ENCODE results near the gene ACTR5. TPM values are rescaled to one million over a fixed set of nuclear protein-coding genes. Genes with fewer than 3 reads are reported as not detected.
A peak's percentile ranks its signal among the peaks of the same experiment; 100 is the strongest.

Gene ACTR5
- total RNA-seq, 2 experiments from 2014 or later = 7.8 to 8.1 TPM

- no peaks in the 10 kb centered on the region for H3K9me3 Mint-ChIP-seq
- H3K36me3 Mint-ChIP-seq (ENCODE audit: low read depth) = peaks cover 4% of the 10 kb centered on the region
- H3K4me1 Mint-ChIP-seq = peaks cover 37% of the 10 kb centered on the region
- DNase-seq = no peak
- H3K27me3 Mint-ChIP-seq = peaks cover 90% of the 10 kb centered on the region
- no peak overlapping the region for H3K4me3 Mint-ChIP-seq
- ChIA-PET POLR2A (no interaction called here), CTCF (interaction anchor here (1.2 to 1.5 kb wide), 3 partner anchors 9 to 161 kb away, joined by 3 to 5 read pairs (median 4); no protein-coding TSS in a partner anchor)
- H3K27ac Mint-ChIP-seq = no peak overlapping the region
Measured at GRCh38 chr20:38731738-38732113, 16.5 kb upstream of the ACTR5 start.

DNA sequence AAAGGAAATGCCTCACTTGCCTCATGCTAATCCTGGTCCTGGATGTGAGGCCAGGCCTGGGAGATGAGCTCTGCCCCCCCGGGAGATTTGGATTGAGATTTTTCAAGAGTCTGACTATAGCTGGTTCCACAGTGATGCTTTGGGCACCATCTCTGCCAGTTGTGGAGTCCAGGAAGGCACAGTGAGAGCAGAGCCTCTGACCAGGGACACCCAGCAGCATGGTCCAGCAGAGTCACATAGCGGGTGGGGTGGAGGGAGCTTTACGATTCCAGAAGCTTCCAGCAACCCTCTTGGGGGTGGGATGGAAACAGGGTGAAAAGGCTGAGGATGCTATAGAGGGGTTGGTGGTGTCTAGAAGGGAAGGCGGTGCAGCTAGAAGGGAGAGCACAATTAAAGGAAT is 15.3 kb upstream of the ACTR5 start:
- H3K4me3 Mint-ChIP-seq = no peak overlapping the region
- H3K36me3 Mint-ChIP-seq (ENCODE audit: low read depth) = peaks cover 1% of the 10 kb centered on the region
- H3K4me1 Mint-ChIP-seq = peaks cover 26% of the 10 kb centered on the region
- H3K27ac Mint-ChIP-seq = no peak overlapping the region
- H3K9me3 Mint-ChIP-seq = no peaks in the 10 kb centered on the region
- CTCF ChIA-PET = interaction anchor here (1.2 to 1.4 kb wide), 2 partner anchors 10 to 160 kb away, joined by 3 to 5 read pairs; no protein-coding TSS in a partner anchor
- DNase-seq = no peak
- H3K27me3 Mint-ChIP-seq = peaks cover 88% of the 10 kb centered on the region
- POLR2A ChIA-PET = no interaction called here

- Mint-ChIP-seq H3K27me3 (peaks cover 72% of the 10 kb centered on the region), H3K4me1 (peaks cover 14% of the 10 kb centered on the region), H3K4me3 (no peak overlapping the region), H3K36me3 (ENCODE audit: low read depth) (no peaks in the 10 kb centered on the region), H3K9me3 (no peaks in the 10 kb centered on the region), H3K27ac (no peak overlapping the region)
- ChIA-PET CTCF (interaction anchor here (0.9 kb wide), 1 partner anchor 10 kb away, joined by 3 read pairs; no protein-coding TSS in a partner anchor), POLR2A (no interaction called here)
- DNase-seq = no peak
Measured at GRCh38 chr20:38735172-38735571, 13.1 kb upstream of the ACTR5 start.

GRCh38 chr20:38737887-38738286 is 10.4 kb upstream of the ACTR5 start:
- H3K4me3 Mint-ChIP-seq = no peak overlapping the region
- no peak for DNase-seq
- no peaks in the 10 kb centered on the region for H3K9me3 Mint-ChIP-seq
- ChIA-PET CTCF (interaction anchor here (1.0 kb wide), 1 partner anchor 9 kb away, joined by 3 read pairs; no protein-coding TSS in a partner anchor), POLR2A (no interaction called here)
- peaks cover 76% of the 10 kb centered on the region for H3K27me3 Mint-ChIP-seq
- H3K27ac Mint-ChIP-seq = no peak overlapping the region
- no peaks in the 10 kb centered on the region for H3K4me1 Mint-ChIP-seq
- no peaks in the 10 kb centered on the region for H3K36me3 Mint-ChIP-seq (ENCODE audit: low read depth)

DNA sequence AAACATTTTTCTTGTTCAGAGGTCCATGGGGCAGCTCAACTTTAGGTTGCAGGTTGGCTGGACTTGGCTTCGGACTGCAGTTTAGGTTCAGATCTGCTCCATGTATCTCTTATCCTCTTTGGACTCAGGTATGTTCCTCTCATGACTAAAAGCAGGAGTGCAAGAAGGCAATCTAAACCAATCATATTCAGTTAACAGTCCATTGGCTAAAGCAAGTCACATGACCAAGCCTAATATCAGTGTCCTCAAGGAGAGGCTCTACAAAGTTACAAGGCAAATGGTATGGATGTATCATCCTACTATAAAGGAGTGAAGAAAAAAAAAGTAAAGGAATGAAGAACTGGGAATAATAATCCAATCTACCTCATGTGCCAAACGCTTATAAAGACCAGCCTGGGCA is 2.5 kb upstream of the ACTR5 start:
- no peaks in the 10 kb centered on the region for H3K36me3 Mint-ChIP-seq (ENCODE audit: low read depth)
- peaks cover 21% of the 10 kb centered on the region for H3K27me3 Mint-ChIP-seq
- H3K4me3 Mint-ChIP-seq = no peak overlapping the region
- no peak overlapping the region for H3K27ac Mint-ChIP-seq
- H3K9me3 Mint-ChIP-seq = no peaks in the 10 kb centered on the region
- DNase-seq = no peak
- H3K4me1 Mint-ChIP-seq = peaks cover 20% of the 10 kb centered on the region
- ChIA-PET CTCF (no interaction called here), POLR2A (no interaction called here)

- Mint-ChIP-seq H3K9me3 (no peaks in the 10 kb centered on the region), H3K4me1 (peaks cover 20% of the 10 kb centered on the region), H3K27me3 (peaks cover 2% of the 10 kb centered on the region), H3K27ac (peak overlapping the region; percentile 98), H3K4me3 (peak overlapping the region; percentile 87), H3K36me3 (ENCODE audit: low read depth) (peaks cover 5% of the 10 kb centered on the region)
- DNase-seq = no peak
- POLR2A ChIA-PET = interaction anchor here (0.5 kb wide), 1 partner anchor 76 kb away, joined by 5 read pairs; no protein-coding TSS in a partner anchor
- CTCF ChIA-PET = interaction anchor here (0.7 to 1.4 kb wide), 3 partner anchors 10 to 241 kb away, joined by 3 to 4 read pairs (median 3); no protein-coding TSS in a partner anchor
Measured at GRCh38 chr20:38747495-38748096, 664 bp upstream of the ACTR5 start.

DNA sequence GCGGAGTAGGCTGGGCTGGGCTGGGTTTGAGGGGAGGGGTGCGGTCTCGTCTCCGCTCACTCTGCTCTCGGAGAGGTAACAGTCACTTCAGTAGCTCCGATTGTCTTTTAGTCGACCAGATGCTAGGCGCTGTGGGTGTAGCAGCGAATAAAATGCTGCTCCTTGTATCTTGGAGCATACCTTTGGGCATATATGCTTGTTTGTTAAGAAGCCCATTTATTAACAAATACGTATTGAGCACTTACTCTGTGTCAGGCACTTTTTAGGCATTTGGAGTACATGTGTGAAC is 545 bp downstream of the ACTR5 start:
- peaks cover 20% of the 10 kb centered on the region for H3K4me1 Mint-ChIP-seq
- no peaks in the 10 kb centered on the region for H3K27me3 Mint-ChIP-seq
- CTCF ChIA-PET = interaction anchor here (1.4 to 2.3 kb wide), 3 partner anchors 11 to 41 kb away, joined by 3 to 7 read pairs (median 4); no protein-coding TSS in a partner anchor
- peak; percentile 59 for DNase-seq
- H3K36me3 Mint-ChIP-seq (ENCODE audit: low read depth) = peaks cover 7% of the 10 kb centered on the region
- peak overlapping the region; percentile 87 for H3K27ac Mint-ChIP-seq
- POLR2A ChIA-PET = no interaction called here
- H3K4me3 Mint-ChIP-seq = peak overlapping the region; percentile 87
- H3K9me3 Mint-ChIP-seq = no peaks in the 10 kb centered on the region

DNA sequence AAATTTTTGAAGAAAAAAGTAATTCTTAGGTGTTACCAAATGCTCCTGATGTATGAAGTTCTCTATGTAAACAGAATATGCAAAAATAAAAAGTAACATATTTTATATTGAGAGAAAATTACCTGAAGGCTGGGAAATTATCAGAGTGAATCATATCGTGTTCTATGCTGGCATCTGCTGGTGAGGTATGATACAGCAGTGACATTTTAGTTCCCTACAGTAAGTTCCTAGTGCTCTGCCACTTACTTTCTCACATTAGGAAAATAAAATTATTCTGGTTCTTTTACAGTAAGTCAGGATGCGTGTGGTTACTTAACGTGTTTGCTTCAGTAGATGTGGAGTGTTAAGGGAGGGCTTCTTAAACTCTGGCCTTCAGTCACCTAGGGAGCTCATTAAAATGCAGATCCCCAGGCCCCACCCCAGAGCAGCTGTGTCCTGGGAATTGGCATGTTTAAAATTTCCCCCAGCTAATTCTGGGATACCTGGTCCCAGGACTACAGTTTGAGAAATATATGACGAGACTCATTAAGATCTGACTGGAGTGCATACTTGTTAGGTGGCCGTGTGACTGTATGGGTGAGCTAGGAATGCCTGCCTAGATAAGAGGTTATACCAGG is 3.2 kb downstream of the ACTR5 start:
- POLR2A ChIA-PET = no interaction called here
- peak; percentile 42 for DNase-seq
- CTCF ChIA-PET = interaction anchor here (0.6 to 3.9 kb wide), 8 partner anchors 8 to 85 kb away, joined by 3 to 22 read pairs (median 4); partner anchors contain the start of gene PPP1R16B
- H3K9me3 Mint-ChIP-seq = no peaks in the 10 kb centered on the region
- no peak overlapping the region for H3K4me3 Mint-ChIP-seq
- H3K4me1 Mint-ChIP-seq = peaks cover 21% of the 10 kb centered on the region
- peaks cover 22% of the 10 kb centered on the region for H3K36me3 Mint-ChIP-seq (ENCODE audit: low read depth)
- H3K27ac Mint-ChIP-seq = no peak overlapping the region
- no peaks in the 10 kb centered on the region for H3K27me3 Mint-ChIP-seq

DNA sequence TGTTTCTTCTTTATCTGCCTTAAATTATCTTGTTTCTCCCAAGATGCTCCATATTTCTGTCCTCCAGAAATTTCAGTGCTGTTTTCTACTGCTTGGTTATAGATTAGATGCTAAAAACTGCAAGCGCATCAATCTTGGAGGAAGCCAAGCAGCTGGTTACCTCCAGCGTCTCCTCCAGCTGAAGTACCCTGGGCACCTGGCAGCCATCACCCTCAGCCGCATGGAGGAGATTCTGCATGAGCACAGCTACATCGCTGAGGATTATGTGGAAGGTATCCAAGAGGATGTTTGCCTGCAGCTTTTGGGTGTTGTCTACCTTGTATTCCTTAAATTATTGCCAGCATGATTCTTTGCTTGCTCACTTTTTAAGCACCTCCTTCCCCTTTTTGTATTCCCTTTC is 3.8 kb downstream of the ACTR5 start:
- POLR2A ChIA-PET = no interaction called here

DNA sequence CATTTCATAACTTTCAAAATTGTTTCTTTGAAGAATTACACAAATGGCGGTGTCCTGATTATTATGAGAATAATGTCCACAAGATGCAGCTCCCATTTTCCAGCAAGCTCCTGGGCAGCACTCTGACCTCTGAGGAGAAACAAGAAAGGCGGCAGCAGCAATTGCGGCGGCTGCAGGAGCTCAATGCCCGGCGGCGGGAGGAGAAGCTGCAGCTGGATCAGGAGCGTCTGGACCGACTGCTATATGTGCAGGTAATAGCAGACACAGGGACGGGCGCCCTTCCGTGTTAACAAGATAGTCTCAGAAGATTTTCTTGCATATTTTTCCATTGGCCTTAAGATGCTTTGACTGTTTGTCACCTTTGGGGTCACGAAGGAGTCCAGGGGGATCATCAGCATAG is 6.7 kb downstream of the ACTR5 start:
- DNase-seq = no peak
- ChIA-PET CTCF (interaction anchor here (0.6 to 1.1 kb wide), 3 partner anchors 9 to 50 kb away, joined by 3 read pairs; partner anchors contain the start of gene PPP1R16B), POLR2A (no interaction called here)
- Mint-ChIP-seq H3K27ac (no peak overlapping the region), H3K27me3 (no peaks in the 10 kb centered on the region), H3K36me3 (ENCODE audit: low read depth) (peaks cover 32% of the 10 kb centered on the region), H3K4me1 (peaks cover 6% of the 10 kb centered on the region), H3K4me3 (no peak overlapping the region), H3K9me3 (no peaks in the 10 kb centered on the region)

More for the DNA sequence above, 3.8 kb downstream of the ACTR5 start:
- H3K4me3 Mint-ChIP-seq = no peak overlapping the region
- no peaks in the 10 kb centered on the region for H3K27me3 Mint-ChIP-seq
- peaks cover 21% of the 10 kb centered on the region for H3K4me1 Mint-ChIP-seq
- no peak overlapping the region for H3K27ac Mint-ChIP-seq
- CTCF ChIA-PET = interaction anchor here (0.6 to 3.9 kb wide), 8 partner anchors 12 to 334 kb away, joined by 3 to 22 read pairs (median 4); partner anchors contain the start of gene PPP1R16B
- peaks cover 23% of the 10 kb centered on the region for H3K36me3 Mint-ChIP-seq (ENCODE audit: low read depth)
- no peak for DNase-seq
- H3K9me3 Mint-ChIP-seq = no peaks in the 10 kb centered on the region

DNA sequence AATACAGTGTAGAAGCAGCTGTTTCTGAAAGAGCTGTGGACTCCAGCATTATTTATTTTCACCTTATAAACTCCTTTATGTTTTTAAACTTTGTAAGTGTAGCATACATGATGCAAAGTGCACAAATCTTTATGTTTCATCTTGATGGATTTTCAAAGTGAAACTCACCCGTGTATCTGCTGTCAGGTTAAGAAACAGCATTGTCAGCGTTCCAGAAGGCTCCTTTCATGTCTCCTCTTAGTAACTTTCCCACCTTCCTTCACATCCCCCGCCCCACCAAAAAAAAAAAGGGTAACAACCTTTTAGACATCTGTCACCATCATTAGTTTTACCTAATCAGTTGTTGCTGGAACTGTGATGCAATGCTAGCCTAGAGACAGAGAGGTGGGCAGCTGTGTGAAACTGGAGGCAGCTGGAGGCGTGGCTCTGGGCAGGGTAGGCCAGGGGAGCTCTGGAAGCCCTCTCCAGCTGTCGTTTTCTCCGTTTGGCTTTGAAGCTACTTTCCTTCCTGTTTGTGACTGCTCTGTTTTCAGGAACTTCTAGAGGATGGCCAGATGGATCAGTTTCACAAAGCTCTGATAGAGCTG is 7.2 kb downstream of the ACTR5 start:
- no peak overlapping the region for H3K4me3 Mint-ChIP-seq
- DNase-seq = no peak
- no peak overlapping the region for H3K27ac Mint-ChIP-seq
- H3K9me3 Mint-ChIP-seq = no peaks in the 10 kb centered on the region
- H3K36me3 Mint-ChIP-seq (ENCODE audit: low read depth) = peaks cover 34% of the 10 kb centered on the region
- ChIA-PET CTCF (interaction anchor here (0.6 to 1.1 kb wide), 3 partner anchors 11 to 50 kb away, joined by 3 read pairs; partner anchors contain the start of gene PPP1R16B), POLR2A (no interaction called here)
- H3K4me1 Mint-ChIP-seq = peaks cover 2% of the 10 kb centered on the region
- no peaks in the 10 kb centered on the region for H3K27me3 Mint-ChIP-seq

- no peak for DNase-seq
- H3K27me3 Mint-ChIP-seq = no peaks in the 10 kb centered on the region
- H3K9me3 Mint-ChIP-seq = no peaks in the 10 kb centered on the region
- CTCF ChIA-PET = no interaction called here
- H3K36me3 Mint-ChIP-seq (ENCODE audit: low read depth) = peaks cover 48% of the 10 kb centered on the region
- POLR2A ChIA-PET = no interaction called here
- peaks cover 2% of the 10 kb centered on the region for H3K4me1 Mint-ChIP-seq
- no peak overlapping the region for H3K4me3 Mint-ChIP-seq
- no peak overlapping the region for H3K27ac Mint-ChIP-seq
Measured at GRCh38 chr20:38757145-38757775, 9.0 kb downstream of the ACTR5 start.

GRCh38 chr20:38759106-38759505 is 10.8 kb downstream of the ACTR5 start:
- DNase-seq = no peak
- ChIA-PET CTCF (interaction anchor here (1.5 kb wide), 2 partner anchors 8 to 11 kb away, joined by 4 read pairs; partner anchors contain the start of gene ACTR5), POLR2A (no interaction called here)
- H3K27ac Mint-ChIP-seq = no peak overlapping the region
- H3K36me3 Mint-ChIP-seq (ENCODE audit: low read depth) = peaks cover 52% of the 10 kb centered on the region
- peaks cover 8% of the 10 kb centered on the region for H3K4me1 Mint-ChIP-seq
- H3K27me3 Mint-ChIP-seq = no peaks in the 10 kb centered on the region
- H3K9me3 Mint-ChIP-seq = no peaks in the 10 kb centered on the region
- H3K4me3 Mint-ChIP-seq = no peak overlapping the region

Measured in activated CD4-positive, alpha-beta T cell treated with anti-CD3 and anti-CD28 coated beads, Interleukin-2, amount 10 ng/mL, durations not matched to agents 7 days and 5 days (primary cell).